K562 (cell line): ENCODE results near the gene GPR39. TPM values are rescaled to one million over a fixed set of nuclear protein-coding genes. Genes with fewer than 3 reads are reported as not detected.

ENCODE experiments used
- ATAC-seq: fragments of 200-7000 bp; cut with Tn5 transposase; 3 replicates; pipeline ENCODE4 v1.9.1; 2020; ENCODE audit warnings: moderate library complexity
- BruUV-seq: library from RNA; stranded (reverse); fragments of 400-500 nt; replicated peaks from 2 replicates; lab custom pipeline; 2021; lab: Mats Ljungman, UMichigan
- CTCF ChIA-PET: fragments of 300-600 bp; formaldehyde crosslinking; extraction: SDS; loops from one replicate; lab custom pipeline; 2021; ENCODE audit warnings: low intra/inter-chr PET ratio; lab: Yijun Ruan, JAX
- POLR2A ChIA-PET: fragments of 300-600, 350-650 bp; sonication (Branson Sonifier 250); formaldehyde crosslinking; extraction: SDS; loops from one replicate; lab custom pipeline; 2021; ENCODE audit warnings: antibody characterized with exemption, inconsistent platforms; lab: Yijun Ruan, JAX
- DNase-seq, 4 experiments: peaks; one replicate each; pipeline versions ENCODE4 v3.0.0 to v3.0.0-alpha.2; 2011 to 2018; ENCODE audit warnings: low spot score in 3 of 4, mixed read lengths in 3 of 4; ENCODE audit errors: extremely low read depth in 1 of 4
- FAIRE-seq: peaks from 2 replicates; lab custom pipeline; 2011; peaks lifted over from hg19 to GRCh38; lab: Jason Lieb, UNC
- H2AFZ ChIP-seq: 2 replicates; pipeline ENCODE4 v1.6.0; 2011; ENCODE audit warnings: low read depth, low read length, control low read depth, inconsistent platforms
- H3K27ac ChIP-seq: fragments of 200-600 bp; 3 replicates; pipeline ENCODE4 v1.8.0; 2011; ENCODE audit warnings: low read depth, mild to moderate bottlenecking, control low read depth, inconsistent platforms, low read length, moderate library complexity, mixed read lengths; ENCODE audit errors: extremely low read depth
- H3K27me3 ChIP-seq, 2 experiments: fragments of 300-600 bp in 1 of 2; 2 replicates in 1 of 2; 3 replicates in 1 of 2; pipeline versions ENCODE4 v1.6.0 to v1.8.0; 2011; ENCODE audit warnings: inconsistent platforms in 2 of 2, low read length in 2 of 2, mild to moderate bottlenecking in 1 of 2, mixed read lengths in 1 of 2, moderate library complexity in 1 of 2; ENCODE audit not compliant: control insufficient read depth in 2 of 2, insufficient read depth in 2 of 2
- H3K36me3 ChIP-seq: fragments of 300-600 bp; 3 replicates; pipeline ENCODE4 v1.8.0; 2011; ENCODE audit warnings: mild to moderate bottlenecking, low read length, inconsistent platforms; ENCODE audit not compliant: control insufficient read depth, insufficient read depth
- H3K4me1 ChIP-seq, 2 experiments: fragments of 200-600 bp in 1 of 2; replicated peaks in 1 of 2; 2 replicates in 1 of 2; 3 replicates in 1 of 2; pipeline versions ENCODE4 v1.5.1 to v1.8.0; 2011; ENCODE audit warnings: inconsistent platforms in 2 of 2, low read length in 2 of 2, mild to moderate bottlenecking in 1 of 2, mixed read lengths in 1 of 2, moderate library complexity in 1 of 2; ENCODE audit not compliant: control insufficient read depth in 2 of 2, insufficient read depth in 2 of 2
- H3K4me2 ChIP-seq: 2 replicates; pipeline ENCODE4 v1.6.1; 2011; ENCODE audit warnings: low read length, control low read depth, inconsistent platforms, mixed read lengths; ENCODE audit not compliant: insufficient read depth
- H3K4me3 ChIP-seq: fragments of 200-600 bp; sonication (generic), shearing (Covaris generic); 2 replicates; pipeline ENCODE4 v1.5.1; 2016; ENCODE audit warnings: control low read depth, inconsistent platforms
- H3K79me2 ChIP-seq: fragments of 200-600 bp; 3 replicates; pipeline ENCODE4 v1.8.0; 2011; ENCODE audit warnings: low read length, inconsistent platforms; ENCODE audit not compliant: control insufficient read depth, insufficient read depth
- H3K9ac ChIP-seq, 2 experiments: 2 replicates each; pipeline versions ENCODE4 v1.6.0 to v1.6.1; 2011; ENCODE audit warnings: low read depth in 2 of 2, low read length in 2 of 2, control low read depth in 1 of 2, inconsistent platforms in 1 of 2, mild to moderate bottlenecking in 1 of 2, mixed read lengths in 1 of 2; ENCODE audit not compliant: insufficient read depth in 1 of 2
- H3K9me1 ChIP-seq: one replicate; pipeline ENCODE4 v1.6.0; 2011; ENCODE audit warnings: inconsistent platforms, mild to moderate bottlenecking, low read length, moderate library complexity; ENCODE audit not compliant: control insufficient read depth, insufficient read depth
- H3K9me3 ChIP-seq: replicated peaks from 2 replicates; pipeline ENCODE4 v1.5.1; 2011; ENCODE audit warnings: low read depth, low read length, inconsistent platforms; ENCODE audit not compliant: control insufficient read depth, insufficient read depth
- H4K20me1 ChIP-seq: replicated peaks from 2 replicates; pipeline ENCODE4 v1.6.1; 2011; ENCODE audit warnings: low read length, inconsistent platforms, mixed read lengths; ENCODE audit not compliant: control insufficient read depth, insufficient read depth
- ARNT ChIP-seq, 2 experiments: fragments of 450-650 bp; IDR thresholded peaks; 2 replicates each; pipeline ENCODE4 v1.6.1; 2016; ENCODE audit warnings: mild to moderate bottlenecking in 1 of 2
- BRCA1 ChIP-seq, 2 experiments: fragments of 450-650 bp in 1 of 2; sonication (generic) in 1 of 2; formaldehyde crosslinking in 1 of 2; IDR thresholded peaks; 2 replicates each; pipeline versions ENCODE4 v1.5.0 to v1.6.1; 2017 to 2020; ENCODE audit warnings: mild to moderate bottlenecking in 1 of 2, missing genetic modification reagents in 1 of 2
- HNRNPH1 ChIP-seq: fragments of 200-400 bp; formaldehyde crosslinking; optimal IDR thresholded peaks from 2 replicates; pipeline ENCODE3; 2017; ENCODE audit warnings: low read depth, mild to moderate bottlenecking, low read length, moderate library complexity
- SAP30 ChIP-seq: fragments of 200-600 bp; sonication (generic); IDR thresholded peaks from 2 replicates; pipeline ENCODE4 v1.6.1; 2012; ENCODE audit warnings: borderline replicate concordance, low read depth, mild to moderate bottlenecking, moderate library complexity, low read length, control low read depth, inconsistent platforms; ENCODE audit not compliant: insufficient read depth, poor library complexity, severe bottlenecking
- ZNF551 ChIP-seq: fragments of 250-450 bp; sonication (Bioruptor Pico); IDR thresholded peaks from 2 replicates; pipeline ENCODE4 v1.5.0; 2021; ENCODE audit warnings: mild to moderate bottlenecking, moderate library complexity
- ZNF778 ChIP-seq: fragments of 450-650 bp; formaldehyde crosslinking; IDR thresholded peaks from 2 replicates; pipeline ENCODE4 v1.4.0; 2020; ENCODE audit warnings: mild to moderate bottlenecking, moderate library complexity
- WGBS: fragments of 100-300 bp; shearing (Covaris generic); methylation state at CpG from one replicate; pipeline ENCODE4 v1.1.6; 2016; ENCODE audit warnings: low coverage, mixed read lengths; ENCODE audit not compliant: insufficient coverage; ENCODE audit errors: missing lambda C conversion rate; 5-methylcytosine and 5-hydroxymethylcytosine counted together
- in situ Hi-C: fragments of 300-500 bp; cut with MboI; formaldehyde crosslinking; loops from 4 replicates; pipeline ENCODE4 v1.15.0; 2018; ENCODE audit warnings: inconsistent platforms, mixed read lengths
- intact Hi-C: fragments of 100-400 bp; cut with micrococcal nuclease; formaldehyde crosslinking; loops from 2 replicates; pipeline ENCODE4 v1.14.2; 2022
- polyA plus RNA-seq, 8 experiments: library from polyadenylated mRNA; depleted of rRNA in 4 of 8; stranded (reverse) in 5 of 8; unstranded in 3 of 8; fragments of >200 nt; fragmentation: Nextera tagmentation in 2 of 8; fragmentation: Illumina TruSeq in 1 of 8; extraction: Ambion mirVana in 2 of 8; extraction: Trizol in 1 of 8; gene quantifications; 2 replicates each; pipeline versions ENCODE4 v1.2.1 to v1.2.3, GENCODE V29; 2011 to 2014; ENCODE audit warnings: inconsistent platforms in 1 of 8, missing spikeins in 1 of 8
- total RNA-seq, 7 experiments: library from RNA; depleted of rRNA in 6 of 7; stranded (reverse); fragments of >200 nt in 6 of 7; fragmentation: Illumina TruSeq in 2 of 7; extraction: Trizol in 2 of 7; gene quantifications; 2 replicates each; pipeline versions ENCODE4 v1.2.1 to v1.2.3, GENCODE V29; 2011 to 2021; ENCODE audit warnings: low replicate concordance in 1 of 7
- TF ChIP-seq, protein P1 (sequence below): fragments of 450-650 bp; formaldehyde crosslinking; conservative IDR thresholded peaks from 2 replicates; pipeline ENCODE4 v1.4.0; 2022; ENCODE audit warnings: mild to moderate bottlenecking, missing genetic modification characterization
- TF ChIP-seq, protein P2 (sequence below): fragments of 450-650 bp; IDR thresholded peaks from 2 replicates; pipeline ENCODE4 v1.6.1; 2017; ENCODE audit warnings: mild to moderate bottlenecking, moderate library complexity
- TF ChIP-seq, protein P3 (sequence below): fragments of 450-650 bp; formaldehyde crosslinking; IDR thresholded peaks from 2 replicates; pipeline ENCODE4 v1.4.0; 2020; ENCODE audit warnings: mild to moderate bottlenecking, moderate library complexity

The GPR39 gene
- total and polyA plus RNA-seq, 9 of the 15 experiments (the other 6 are each of a cell fraction or from before 2014, with no cell fraction given): 0.04 TPM; not detected in 8

DNA sequence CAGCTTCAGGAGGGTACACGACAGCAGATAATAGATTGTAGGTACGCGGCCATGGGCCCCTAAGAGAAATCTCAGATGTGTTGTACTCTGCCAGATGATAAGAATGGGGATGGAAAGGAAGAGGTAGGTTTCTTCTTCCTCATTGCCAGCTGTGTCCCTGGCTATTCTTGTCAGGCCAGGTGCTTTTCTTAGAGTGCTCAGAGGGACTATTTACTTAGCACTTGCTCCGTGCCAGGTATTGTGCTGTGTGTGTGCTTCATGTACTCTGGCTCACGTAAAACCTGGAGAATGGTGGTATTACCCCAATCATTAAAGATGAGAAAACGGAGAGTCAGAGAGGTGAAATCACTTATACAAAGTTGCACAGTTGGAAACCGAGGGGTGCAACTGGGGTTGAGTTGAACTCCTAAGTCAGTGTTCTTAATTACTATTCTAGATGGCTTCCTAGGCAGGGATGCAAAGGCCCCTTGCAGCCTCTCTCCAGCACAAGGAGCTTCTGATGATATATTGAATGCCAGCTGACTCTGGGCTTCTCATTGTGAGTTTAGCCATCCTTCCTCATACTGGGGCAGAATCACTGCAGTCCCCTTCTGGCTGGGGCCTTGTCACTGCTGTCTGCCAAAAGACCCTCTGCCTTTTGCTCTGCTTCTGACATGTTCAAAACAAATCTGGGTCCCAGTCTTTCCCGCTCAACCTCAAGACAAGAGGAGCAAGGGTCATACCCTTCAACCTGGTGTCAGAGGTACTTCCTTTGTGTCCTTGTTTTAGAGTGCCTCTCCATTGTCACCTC is 192.7 kb downstream of the GPR39 start (continued):
- no peak for TF ChIP-seq BRCA1 (IDR thresholded peaks at IDR 0.05)
- no peak for TF ChIP-seq BRCA1 (CRISPR knock-in tag; IDR thresholded peaks at IDR 0.05)
- TF ChIP-seq, protein P1, sequence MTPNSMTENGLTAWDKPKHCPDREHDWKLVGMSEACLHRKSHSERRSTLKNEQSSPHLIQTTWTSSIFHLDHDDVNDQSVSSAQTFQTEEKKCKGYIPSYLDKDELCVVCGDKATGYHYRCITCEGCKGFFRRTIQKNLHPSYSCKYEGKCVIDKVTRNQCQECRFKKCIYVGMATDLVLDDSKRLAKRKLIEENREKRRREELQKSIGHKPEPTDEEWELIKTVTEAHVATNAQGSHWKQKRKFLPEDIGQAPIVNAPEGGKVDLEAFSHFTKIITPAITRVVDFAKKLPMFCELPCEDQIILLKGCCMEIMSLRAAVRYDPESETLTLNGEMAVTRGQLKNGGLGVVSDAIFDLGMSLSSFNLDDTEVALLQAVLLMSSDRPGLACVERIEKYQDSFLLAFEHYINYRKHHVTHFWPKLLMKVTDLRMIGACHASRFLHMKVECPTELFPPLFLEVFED (CRISPR knock-in tag): no peak
- TF ChIP-seq ZNF551: no peak

DNA sequence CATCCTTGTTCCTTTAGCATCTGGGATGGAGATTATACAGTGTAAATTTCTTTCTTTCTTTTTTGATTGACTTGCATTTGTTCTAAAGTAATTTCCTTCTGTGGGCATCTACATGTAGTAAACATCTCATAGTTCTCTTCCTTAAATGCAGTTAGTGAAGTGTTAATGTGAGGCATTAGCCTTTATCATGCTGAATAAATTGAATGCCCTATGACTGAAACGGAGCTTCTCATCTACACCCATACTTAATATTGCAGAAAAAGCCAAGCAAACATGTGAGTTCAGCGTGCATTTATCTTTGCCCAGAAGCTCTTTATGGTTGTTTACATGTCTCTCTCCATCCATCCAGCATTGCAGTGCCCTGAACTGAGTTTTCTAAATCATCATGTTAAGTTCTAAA is 195.1 kb downstream of the GPR39 start:
- no peaks in the 10 kb centered on the region for H3K36me3 ChIP-seq
- no peaks in the 10 kb centered on the region for H4K20me1 ChIP-seq
- DNase-seq (no peak), ATAC-seq (no peak), FAIRE-seq (no peak)
- H3K9me3 ChIP-seq: no peaks in the 10 kb centered on the region
- H2AFZ ChIP-seq: no peak overlapping the region
- POLR2A ChIA-PET: no interaction called here
- in situ Hi-C loops: no loop called here
- H3K27me3 ChIP-seq: no peaks in the 10 kb centered on the region
- CTCF ChIA-PET: no interaction called here
- H3K4me1 ChIP-seq: no peaks in the 10 kb centered on the region
- intact Hi-C loops: no loop called here
- WGBS: 0% methylated on average over 2 of the region's 2 CpGs
- no peak for TF ChIP-seq ARNT (IDR thresholded peaks at IDR 0.05)
- no peak for TF ChIP-seq SAP30
- TF ChIP-seq HNRNPH1: no peak
- TF ChIP-seq, protein P2, sequence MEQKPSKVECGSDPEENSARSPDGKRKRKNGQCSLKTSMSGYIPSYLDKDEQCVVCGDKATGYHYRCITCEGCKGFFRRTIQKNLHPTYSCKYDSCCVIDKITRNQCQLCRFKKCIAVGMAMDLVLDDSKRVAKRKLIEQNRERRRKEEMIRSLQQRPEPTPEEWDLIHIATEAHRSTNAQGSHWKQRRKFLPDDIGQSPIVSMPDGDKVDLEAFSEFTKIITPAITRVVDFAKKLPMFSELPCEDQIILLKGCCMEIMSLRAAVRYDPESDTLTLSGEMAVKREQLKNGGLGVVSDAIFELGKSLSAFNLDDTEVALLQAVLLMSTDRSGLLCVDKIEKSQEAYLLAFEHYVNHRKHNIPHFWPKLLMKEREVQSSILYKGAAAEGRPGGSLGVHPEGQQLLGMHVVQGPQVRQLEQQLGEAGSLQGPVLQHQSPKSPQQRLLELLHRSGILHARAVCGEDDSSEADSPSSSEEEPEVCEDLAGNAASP: no peak
- TF ChIP-seq, protein P3, sequence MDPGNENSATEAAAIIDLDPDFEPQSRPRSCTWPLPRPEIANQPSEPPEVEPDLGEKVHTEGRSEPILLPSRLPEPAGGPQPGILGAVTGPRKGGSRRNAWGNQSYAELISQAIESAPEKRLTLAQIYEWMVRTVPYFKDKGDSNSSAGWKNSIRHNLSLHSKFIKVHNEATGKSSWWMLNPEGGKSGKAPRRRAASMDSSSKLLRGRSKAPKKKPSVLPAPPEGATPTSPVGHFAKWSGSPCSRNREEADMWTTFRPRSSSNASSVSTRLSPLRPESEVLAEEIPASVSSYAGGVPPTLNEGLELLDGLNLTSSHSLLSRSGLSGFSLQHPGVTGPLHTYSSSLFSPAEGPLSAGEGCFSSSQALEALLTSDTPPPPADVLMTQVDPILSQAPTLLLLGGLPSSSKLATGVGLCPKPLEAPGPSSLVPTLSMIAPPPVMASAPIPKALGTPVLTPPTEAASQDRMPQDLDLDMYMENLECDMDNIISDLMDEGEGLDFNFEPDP (CRISPR knock-in tag): no peak
- no peak for TF ChIP-seq ZNF778 (CRISPR knock-in tag)
- H3K4me2 ChIP-seq: no peak overlapping the region
- H3K27ac ChIP-seq: no peak overlapping the region
- H3K9me1 ChIP-seq: no peaks in the 10 kb centered on the region
- BruUV-seq: no TSS peak
- no peaks in the 10 kb centered on the region for H3K79me2 ChIP-seq
- H3K9ac ChIP-seq: no peak overlapping the region
- no peak overlapping the region for H3K4me3 ChIP-seq
